Stimulated activated naive CD8-positive, alpha-beta T cell treated with anti-CD3 and anti-CD28 coated beads, Interleukin-15, Interleukin-2, amounts not matched to agents 100 U/mL and 50 U/mL, for 24 hours (primary cell): ENCODE measurements around the gene LAMB4.
A peak's percentile ranks its signal among the peaks of the same experiment; 100 is the strongest.

Source experiments
- ATAC-seq: fragments of 150-1000 bp; cut with Tn5 transposase; one replicate; pipeline ENCODE4 v1.10.0; 2021
- DNase-seq: peaks from one replicate; pipeline ENCODE4 v3.0.0; 2021

LAMB4 gene

DNA sequence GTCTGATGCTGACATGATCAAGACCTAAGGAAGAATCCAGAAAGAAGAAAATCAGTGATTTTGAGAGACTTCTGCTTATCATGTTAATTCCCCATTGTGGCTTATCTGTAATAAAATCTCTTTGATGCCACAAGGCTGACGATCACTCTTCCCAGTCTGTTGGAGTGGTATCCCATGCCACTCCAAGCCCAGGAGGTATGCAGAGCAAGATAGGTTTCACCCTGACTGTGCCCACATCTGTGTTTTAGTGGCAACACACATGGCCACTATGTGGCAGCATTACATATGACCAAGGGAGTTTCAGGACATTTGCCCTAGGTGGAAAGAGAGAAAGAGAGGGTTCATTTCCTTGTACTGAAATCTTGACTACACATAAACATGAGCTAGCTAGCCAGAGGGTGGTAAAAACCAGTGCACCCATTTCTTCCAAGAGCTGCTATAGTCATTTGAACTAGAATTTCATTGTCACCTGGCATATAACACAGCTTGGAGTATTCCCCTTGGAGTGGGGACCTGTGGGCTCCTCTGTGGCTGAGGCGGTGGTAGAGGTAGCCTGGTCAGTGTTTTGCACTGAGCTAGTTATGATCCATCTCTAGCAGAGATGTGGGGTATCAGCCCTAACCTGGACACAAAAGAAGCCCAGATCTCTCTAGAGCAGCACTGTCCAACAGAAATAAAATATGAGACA, 20.8 kb downstream of the LAMB4 start:
- ATAC-seq (peak; percentile 73), DNase-seq (peak; percentile 7)

DNA sequence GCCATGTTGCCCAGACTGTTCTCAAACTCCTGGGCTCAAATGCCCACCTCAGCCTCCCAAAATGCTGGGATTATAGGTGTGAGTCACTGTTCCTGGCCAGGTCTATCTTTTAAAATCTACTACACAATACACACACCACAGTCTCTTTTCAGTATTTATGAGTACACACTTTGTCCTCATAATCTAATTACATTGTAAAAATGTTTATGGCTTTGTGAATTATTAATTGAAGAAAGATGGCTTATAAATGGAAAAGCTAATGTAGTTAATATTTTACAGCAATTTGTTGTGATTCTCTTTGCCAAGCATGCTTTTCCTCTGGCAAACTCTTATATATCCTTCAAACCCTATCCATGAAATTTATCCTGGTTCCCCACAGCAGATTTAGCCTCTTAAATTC, 22.0 kb downstream of the LAMB4 start:
- no peak for ATAC-seq
- no peak for DNase-seq

DNA sequence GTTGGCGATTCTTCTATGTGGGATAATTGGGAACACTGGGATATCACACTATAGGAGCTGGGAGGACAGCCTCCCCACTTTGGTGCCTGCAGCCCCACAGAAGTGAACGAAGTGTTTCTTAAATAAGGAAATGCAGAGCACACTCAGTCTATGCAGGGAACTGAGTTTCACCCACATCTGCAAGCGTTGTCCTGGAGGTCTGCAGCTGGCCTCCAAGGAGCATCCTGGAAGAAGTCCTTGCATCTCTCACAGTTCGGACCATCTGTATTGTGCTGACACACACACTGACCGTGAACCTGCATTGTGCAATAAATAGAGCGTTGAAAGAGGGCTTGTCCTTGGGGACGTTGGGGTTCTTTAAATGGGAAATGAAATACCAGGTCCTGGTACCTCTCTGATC, 25.8 kb downstream of the LAMB4 start:
- ATAC-seq (no peak), DNase-seq (no peak)

DNA sequence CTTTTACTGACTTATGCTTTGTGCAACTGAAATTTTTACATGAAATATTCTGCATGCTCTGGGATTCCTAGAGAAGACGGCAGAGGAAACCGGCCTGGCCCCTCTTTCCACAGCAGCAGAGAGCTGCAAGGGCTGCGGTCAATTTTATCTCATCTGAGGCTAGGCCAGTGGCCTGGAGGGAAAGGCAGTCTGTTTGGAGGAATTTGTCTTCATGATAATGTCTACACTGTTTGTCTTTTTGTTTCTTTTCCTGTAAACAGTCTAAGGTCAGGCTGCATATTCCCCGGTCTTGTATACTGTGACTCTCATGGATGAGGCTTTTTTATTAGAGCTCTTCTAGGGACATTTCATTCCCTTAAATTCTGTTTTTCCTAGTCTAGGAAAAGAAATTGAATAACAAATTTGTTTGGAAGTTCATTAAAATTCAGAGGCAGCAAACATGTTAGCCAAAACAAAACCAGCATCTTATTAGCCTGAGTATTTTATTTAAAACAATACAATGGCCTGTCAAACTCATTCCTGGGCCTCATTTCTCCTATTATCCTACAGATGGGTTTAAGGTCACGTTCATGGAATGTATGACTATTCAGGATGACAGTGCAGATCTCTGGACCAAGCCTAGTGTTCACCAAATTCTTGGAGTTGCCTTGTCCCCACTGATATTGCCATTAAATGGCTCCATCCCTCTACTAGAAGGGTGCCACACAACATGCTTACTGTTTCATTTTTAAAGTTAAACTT, 26.4 kb downstream of the LAMB4 start:
- DNase-seq (no peak), ATAC-seq (no peak)

- DNase-seq (no peak), ATAC-seq (no peak)
Observed at GRCh38 chr7:108102671-108103312, 27.4 kb downstream of the LAMB4 start.

GRCh38 chr7:108101759-108102158, 28.4 kb downstream of the LAMB4 start:
- DNase-seq (no peak), ATAC-seq (no peak)

DNA sequence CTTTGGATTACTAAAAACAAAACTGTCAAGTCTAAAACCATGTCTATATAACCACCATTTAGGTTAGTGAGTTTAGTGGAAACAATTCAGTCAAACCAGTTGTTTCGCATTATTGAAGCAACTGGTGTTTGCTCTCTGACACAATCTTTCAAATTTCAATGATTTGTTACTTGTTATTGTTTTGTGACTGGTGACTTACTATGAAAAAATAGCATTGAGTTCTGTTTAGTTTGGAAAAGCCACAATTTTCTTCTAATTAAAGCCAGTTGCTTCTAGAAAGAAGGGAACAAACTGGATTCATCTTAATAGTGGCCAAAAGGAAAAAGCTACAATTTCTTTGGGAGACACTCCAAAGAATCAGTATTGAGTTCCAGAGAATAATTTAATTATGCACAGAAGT, 30.4 kb downstream of the LAMB4 start:
- ATAC-seq, result no peak
- no peak for DNase-seq

- no peak for ATAC-seq
- DNase-seq, result no peak
Observed at GRCh38 chr7:108097703-108098102, 32.5 kb downstream of the LAMB4 start.

DNA sequence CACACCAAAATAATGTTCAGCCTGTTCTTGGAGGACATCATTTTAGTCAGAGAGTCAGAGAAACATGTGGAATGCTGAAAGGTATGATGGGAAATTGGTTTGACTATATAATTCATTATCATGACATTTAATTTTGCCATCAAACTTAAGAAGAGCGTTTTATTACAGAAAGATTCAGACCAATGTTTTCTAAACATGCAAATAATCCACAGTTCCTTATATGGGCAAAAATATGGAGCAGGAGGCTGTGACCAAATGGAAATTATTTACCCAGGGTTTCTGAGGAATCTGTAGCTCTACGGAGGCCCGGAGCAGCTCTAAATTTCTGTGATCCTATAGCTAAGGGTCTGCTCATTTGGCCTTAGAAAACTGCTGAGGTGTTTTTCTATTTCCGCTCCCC, 33.2 kb downstream of the LAMB4 start:
- DNase-seq, result no peak
- no peak for ATAC-seq

DNA sequence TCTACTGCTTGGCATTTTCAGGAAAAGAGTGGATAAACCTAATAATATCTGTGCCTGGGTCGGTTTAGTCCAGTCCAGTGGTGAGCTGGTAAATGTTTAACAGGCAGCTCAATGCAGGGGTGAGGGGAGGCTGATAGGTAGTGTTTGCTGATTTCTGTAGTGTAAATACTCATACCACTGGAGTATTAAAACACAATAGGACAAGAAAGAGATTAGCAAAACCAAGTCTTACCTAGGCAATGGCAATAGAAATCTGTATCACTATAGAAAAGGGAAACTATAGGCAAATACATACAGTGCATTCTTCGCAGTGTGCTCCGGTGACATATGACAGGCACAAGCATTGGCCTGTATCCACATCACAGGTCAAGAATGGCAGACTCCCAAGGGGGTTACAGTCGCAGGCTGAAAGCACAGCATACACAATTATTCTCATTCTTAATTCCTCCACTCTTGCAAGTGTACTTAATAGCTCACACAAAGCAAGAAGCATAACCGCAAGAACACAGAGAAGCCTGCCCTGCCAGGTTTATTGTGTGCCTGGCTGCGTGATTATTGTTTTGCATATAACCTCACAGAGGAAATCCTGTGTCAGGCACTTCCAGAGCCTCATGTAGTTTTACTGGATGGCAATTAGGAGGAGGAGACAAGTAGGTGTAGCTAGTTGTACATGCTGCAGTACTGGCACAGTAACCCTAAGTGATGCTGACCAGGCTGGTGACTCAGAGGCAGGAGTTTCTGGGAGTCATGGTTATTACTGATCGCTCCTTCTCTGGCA, 35.0 kb downstream of the LAMB4 start:
- ATAC-seq (peak; percentile 52), DNase-seq (no peak)

- ATAC-seq (no peak), DNase-seq (no peak)
Observed at GRCh38 chr7:108094346-108094745, 35.8 kb downstream of the LAMB4 start.

DNA sequence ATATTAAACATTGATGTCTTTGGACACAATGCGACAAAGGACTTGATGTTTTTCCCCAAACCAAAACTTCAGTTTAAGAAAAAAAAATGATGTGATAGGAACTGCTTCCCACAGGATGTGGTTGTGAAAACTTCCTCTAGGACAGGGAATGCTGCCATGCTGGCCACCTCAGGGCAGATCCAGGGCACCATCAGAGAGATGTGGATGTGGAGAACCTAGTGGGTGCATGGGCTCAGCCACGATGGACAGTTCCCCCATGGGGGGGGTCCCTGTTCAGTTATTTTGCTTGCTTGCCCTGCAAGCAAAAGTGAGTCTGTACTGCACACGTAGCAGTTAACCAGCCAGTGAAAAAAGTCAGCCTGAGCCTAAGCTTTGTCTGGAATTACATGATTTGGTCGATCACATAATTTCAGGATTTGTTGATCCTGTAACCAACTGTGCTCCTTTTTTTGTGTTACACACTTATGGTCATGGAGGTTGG, 36.3 kb downstream of the LAMB4 start:
- DNase-seq, result no peak
- ATAC-seq, result no peak

DNA sequence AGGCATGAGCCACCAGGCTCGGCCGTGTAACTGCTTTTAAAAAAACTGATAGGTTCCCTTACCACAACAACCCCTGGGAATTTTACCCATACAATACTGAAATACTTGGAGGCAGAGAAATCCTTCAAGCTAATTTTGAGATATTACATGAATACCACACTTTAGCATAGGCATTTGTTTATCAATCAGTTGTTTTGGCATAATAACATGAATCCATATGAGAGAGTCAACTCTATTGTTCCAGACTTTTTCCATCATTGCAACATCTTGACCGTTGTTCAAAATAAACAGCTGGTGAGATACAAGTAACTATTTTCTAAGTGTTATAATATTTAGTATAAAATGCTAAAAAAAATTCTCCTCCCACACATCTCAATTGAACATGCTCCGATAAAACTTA, 36.8 kb downstream of the LAMB4 start:
- ATAC-seq (no peak), DNase-seq (no peak)

DNA sequence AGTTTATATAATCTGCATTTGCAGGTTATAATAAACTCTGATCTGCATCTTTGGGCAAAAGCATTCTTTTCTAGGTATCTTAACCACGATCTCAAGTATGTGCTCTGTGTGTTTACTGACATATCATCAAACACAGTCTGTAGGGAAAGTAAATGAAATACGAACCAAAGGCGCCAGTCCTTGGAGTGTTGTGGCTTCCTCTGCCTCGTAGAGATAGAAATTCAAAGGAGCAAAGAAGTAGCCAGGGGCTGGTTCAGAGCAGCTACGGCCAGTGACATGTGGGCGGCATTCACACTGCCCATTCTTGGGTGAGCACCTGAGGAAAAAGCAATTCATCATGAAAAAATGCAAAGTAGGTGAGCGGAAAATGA, 38.7 kb downstream of the LAMB4 start:
- no peak for ATAC-seq
- DNase-seq, result no peak

DNA sequence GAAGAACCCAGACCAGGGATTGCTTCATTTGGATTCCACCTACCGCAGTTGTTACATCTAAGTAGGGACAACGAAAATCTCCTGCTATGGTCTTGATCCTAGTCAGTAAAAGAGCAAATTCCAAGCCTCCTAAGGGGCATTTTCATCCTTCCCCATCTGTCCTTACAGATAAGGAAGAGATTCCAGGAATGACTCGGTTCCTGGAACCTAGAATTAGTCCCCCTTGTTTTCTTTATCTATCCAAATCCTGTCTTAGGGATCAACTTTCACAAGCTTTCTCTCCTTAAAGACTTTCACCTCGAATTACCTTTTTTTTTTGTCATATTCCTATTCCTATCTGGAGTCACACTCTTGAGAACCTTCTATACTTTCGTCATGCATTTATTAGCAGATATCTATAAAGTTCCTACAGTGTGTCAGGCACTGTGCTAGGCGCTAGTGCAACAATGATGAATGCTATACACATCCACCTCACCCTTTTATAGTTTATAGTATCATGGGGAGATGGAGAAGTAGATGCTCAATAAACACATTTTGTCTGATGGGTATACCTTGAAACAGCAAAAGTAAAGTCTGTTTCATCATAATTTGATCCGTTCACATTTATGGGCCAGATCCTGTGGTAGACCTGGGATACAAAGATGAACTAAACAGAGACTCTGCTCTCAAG, 39.2 kb downstream of the LAMB4 start:
- ATAC-seq (no peak), DNase-seq (no peak)

GRCh38 chr7:108089381-108089780, 40.8 kb downstream of the LAMB4 start:
- ATAC-seq (no peak), DNase-seq (no peak)

- ATAC-seq (no peak), DNase-seq (no peak)
Observed at GRCh38 chr7:108088729-108089128, 41.4 kb downstream of the LAMB4 start.

GRCh38 chr7:108087778-108088177, 42.4 kb downstream of the LAMB4 start:
- ATAC-seq (no peak), DNase-seq (no peak)

GRCh38 chr7:108086962-108087361, 43.2 kb downstream of the LAMB4 start:
- no peak for ATAC-seq
- DNase-seq, result no peak

DNA sequence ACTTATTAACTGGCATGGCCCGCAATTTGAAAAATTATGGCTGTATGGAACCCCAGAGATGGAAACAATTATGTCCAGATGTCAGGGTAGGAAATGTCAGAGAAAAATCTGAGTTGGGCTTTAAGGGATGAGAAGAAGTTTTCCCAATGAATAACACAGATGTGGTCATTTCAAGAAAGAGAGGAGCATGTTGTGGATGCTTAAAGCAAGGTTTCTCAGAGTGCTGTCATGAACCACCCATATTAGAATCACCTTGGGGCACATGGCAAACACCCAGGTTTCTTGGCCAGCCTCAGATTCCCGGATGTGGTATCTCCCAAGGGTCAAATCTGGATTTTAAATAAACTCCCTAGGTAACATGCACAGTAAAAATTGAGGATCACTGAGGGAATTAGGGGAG, 43.6 kb downstream of the LAMB4 start:
- ATAC-seq (no peak), DNase-seq (no peak)

GRCh38 chr7:108083980-108084379, 46.2 kb downstream of the LAMB4 start:
- DNase-seq, result no peak

More at GRCh38 chr7:108083980-108084379, 46.2 kb downstream of the LAMB4 start:
- ATAC-seq, result no peak
